NCI-H2107 treated with DMSO at 0.1 percent for 48 hours (cell line): ENCODE measurements around the gene NEDD8.

Source experiments
- DNase-seq: peaks from one replicate; lab custom pipeline; 2025; ENCODE audit not compliant: unreplicated experiment; lab: John Stamatoyannopoulos, UW

Gene NEDD8

DNA sequence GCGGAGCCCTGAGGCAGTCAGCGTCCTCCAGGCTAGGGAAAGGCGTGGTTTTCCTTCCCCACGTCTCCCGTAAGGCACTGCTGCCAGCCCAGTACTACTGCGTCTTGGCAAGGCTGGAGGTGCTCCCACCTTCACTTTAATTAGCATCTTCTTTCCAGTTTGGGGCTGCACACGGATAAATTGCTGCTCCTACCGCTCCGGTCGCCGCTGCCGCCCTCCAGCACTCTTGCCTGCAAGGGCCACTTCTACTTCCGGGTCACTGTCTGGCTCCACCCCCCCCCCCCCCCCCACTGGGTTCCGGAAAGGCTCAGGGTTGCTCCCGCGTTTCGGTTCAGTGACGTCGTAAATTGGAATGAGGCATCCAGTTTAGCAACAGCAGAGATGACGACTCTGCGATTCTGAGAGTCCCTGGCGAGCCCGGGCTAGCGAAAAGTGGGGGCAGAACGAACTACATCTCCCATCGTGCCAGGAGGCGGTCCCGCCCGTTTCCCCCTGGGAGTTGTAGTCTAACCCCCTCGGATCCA is at the start of gene NEDD8:
NEDD8 (minus strand) TSS at position 247 of the 524 bp plus-strand sequence; CDS start at position 147, 100 bp downstream.
- peak; percentile 99 for DNase-seq

DNA sequence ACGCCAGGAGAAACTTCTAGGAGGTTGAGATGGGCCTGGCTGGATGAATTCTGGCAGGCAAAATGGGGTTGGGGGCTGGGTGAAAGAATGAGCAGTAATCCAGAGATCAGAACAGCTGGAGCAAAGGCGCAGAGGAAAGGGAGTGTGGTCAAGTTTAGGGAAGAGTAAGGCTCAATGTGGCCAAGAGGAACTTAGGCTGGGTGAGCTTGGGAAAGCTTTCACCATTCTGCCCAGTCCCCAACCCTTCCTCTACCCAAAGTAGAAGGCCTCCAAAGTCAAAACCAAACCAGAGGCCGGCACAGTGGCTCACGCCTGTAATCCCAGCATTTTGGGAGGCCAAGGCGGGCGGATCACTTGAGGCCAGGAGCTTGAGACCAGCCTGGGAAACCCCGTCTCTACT is 49.5 kb upstream of the NEDD8 start:
- no peak for DNase-seq

DNA sequence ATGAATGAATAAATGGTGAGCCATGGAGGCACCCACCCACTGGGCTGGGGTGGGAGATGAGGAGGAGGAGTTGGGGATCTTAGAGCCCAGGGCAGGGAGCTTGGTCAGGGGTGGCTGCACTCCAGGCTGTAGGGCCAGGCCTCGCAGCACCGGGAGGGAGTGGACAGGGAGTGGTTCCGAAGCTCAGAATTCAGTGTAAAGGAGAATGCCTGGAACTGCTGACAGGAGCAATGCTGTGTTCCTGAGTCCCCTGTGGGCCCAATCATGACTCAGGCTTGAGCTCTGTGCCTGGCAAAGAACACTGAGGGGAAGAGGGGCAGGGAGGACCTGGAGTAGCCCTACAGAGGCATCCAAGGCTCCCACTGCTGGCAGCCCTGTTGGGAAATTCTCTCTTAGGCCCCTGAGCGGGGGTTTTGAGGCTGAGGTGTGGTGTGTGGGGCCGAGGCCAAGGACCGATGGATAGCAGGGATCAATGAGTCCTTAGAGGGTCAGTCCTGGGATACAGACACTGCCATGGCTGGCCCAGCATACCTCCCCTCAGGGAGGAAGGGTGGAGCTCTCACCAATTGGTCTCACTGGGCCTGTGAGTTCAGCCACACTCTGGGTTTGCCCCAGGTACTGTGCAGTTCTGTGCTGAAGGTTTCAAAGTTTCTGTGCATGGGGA is 48.8 kb upstream of the NEDD8 start:
- DNase-seq = no peak

DNA sequence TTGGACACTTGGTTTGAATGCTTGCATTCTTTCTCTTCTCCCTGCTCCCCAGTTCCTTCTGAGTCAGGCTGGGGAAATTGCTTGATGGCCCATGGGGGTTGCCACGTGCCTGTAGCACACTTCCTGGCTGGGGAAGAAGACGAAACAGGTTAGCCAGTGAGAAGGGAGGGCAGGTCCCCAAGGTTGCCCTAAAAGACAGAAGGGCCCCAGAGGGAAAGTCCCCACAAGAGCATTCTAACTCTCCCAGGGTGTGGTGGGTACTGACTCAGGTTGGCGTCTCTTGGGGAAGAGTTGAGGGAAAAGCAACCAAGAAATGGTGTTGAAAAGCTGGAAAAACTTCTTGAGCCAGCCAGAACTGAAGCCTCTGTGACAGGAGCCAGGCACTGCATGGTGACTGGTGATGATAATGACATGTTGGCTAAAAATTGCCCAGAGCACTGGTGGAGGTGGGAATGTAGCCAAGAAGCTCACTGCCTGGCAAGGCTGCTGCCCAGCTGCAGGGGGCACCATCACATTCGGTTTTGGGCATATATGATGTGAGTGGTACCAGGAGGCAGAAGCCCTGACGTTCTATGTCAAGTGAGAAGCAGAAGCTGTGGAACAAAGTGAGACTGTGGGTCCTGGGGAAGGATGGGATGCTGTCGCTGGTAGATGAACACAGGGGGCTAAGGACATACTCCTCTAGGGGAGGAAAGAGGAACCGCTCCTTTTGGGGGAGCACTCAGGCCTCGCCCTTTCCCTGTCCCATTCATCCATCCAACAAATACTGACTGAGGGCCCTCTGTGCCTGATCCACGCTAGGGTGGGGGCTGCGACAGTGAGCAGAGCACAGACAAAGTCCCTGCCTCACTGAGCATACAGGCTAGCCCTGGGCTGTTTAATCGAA is 47.4 kb upstream of the NEDD8 start:
- no peak for DNase-seq

DNA sequence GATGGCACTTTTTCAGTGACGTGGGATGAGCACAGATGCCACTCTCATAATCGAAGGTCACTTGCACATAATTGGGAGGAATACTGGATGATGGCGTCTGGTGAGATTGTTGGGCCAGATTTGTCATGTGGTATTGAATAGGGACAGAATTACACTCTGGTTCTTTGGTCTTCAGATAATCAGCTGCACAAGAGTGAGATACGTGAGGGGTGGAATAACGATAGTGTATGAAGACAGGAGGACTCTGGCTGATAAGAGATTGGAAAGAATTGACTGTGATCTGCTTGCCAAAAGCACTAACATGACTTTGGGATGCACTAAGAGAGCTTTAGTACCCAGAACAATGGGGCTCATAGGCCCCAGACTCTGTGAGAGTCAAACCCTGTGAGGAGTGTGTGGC is 46.3 kb upstream of the NEDD8 start:
- DNase-seq = no peak

DNA sequence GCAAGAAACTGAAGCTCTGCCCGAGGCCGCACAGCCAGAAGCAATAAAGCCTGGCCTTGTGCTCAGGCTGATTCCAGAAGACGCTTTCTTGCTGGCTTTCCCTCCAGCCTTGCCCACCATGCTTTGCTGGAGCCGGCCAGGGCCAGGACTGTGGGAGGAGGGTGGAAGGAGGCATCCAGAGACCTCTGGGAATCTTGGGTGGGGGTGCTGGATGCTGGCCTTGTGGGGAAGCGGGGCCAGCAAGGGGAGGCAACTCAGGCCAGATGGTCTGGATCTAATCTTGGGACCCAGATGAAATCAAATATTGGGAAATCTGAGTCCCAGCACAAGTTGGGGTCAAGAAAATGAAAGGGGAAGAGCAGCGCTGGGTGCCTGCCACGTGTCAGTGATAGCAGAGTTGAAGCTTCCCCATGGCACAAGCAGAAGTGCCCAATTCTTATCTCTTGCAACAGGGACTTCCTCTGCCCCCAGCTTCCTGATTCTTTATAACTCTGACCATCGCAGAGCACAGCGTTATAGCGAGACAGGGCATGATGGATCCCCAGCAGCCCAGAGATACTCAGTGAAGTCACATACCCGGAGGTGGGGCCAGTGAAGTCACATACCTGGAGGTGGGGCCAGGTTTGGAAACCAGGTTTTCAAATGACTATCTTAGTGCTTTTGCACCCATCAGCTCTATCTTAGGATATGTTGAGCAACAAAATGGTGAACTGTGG is 45.6 kb upstream of the NEDD8 start:
- DNase-seq = no peak

DNA sequence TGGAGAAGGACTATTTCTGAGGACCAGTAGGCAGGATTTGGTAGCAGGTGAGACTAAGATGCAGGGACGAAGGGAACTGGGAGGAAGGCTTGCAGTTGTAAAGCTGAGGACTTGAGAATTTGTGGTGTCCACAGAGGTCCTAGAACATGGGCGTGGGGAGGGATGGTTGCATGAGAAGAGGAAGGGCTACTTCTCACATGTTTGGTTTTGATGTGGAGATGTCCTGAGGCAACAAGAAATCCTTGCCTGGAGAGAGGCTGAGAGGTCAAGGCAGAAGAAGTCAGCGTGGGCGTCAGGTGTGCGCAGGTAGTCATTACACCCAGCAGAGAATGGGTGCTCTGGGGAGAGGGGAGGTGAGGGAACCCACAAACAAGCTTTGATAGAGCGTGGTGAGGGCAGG is 44.9 kb upstream of the NEDD8 start:
- no peak for DNase-seq

DNA sequence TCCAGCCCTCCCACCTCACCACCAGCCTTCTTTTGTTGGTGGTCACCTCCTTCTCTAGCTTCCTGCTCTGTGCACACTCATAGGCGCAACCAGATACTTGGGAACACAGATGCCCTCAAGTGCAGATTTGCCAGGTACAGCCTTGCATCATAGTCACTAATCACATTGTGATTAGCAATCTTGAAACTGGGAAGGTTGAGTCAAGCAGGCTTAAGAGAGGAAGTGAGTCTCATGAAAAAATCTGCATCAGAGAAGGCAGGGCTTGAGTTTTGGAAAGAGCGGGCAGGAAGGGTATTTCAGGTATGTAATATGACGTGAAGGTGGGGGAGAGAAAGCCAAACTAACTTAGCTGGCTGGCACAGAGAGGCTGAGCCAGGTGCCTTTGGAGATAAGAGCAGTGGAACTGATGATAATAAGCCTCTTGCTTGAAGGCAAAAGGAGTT is 42.0 kb upstream of the NEDD8 start:
- no peak for DNase-seq

DNA sequence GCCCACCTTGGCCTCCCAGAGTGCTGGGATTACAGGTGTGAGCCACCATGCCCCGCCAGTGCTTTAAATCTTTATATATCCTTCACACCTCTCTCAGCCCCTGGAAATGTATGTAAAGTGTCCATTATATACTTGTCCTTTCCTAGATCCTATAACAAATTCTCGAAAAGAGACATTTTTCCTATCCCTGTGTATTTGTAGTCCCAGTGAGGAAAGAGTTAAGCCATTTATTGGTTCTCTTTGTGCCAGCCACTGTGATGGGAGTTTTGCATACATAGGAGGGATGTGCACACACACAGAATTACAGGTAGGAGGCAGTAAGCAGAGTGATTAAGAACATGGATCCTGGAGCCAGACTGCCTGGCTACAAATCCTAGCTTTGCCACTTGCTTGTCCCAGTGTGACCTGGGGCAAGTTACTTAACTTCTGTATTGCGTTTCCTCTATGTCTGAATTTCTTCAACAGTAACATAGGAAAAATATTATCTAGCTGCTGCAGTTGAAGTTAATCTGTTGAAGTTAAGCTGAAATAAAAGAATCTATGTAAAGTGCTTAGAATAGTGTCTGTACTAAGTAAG is 41.3 kb upstream of the NEDD8 start:
- no peak for DNase-seq

DNA sequence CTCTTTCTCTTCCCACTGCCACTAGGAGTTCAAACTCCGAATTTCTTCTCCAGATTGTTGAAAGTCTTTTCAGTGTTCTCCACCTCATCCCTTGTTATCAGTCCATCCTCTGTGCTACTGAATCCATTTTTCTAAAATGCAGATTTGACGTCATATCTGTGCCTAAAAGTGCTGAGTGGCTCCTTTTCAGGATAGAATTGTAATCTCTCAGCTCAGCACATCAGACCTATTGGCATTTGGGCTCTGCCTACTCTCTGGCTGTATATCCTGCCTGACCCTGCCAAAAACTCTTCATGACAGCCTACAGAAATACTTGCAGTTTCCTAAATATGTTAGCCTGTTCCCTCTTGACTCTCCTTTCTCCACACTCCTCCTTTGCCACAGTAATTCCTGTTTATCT is 40.3 kb upstream of the NEDD8 start:
- no peak for DNase-seq

DNA sequence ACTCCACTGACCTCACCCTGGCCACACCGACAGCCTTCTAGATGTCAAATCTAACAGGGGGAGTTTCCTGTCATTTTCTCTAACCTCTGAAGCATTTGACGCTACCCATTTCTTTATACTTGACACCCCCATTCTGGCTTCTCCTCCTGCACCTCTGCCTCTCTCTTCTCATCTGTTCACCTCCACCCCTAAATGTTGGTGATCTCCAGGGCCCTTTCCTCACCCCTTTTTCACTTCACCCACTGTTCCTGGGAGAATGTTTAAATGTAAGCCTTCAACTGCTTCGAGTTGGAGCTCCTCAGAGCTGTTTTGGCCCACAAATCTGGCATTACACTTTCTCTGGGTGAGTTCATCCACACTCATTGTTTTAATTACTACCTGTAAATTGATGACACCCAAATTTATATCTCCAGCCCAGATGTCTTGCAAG is 39.7 kb upstream of the NEDD8 start:
- DNase-seq = no peak

DNA sequence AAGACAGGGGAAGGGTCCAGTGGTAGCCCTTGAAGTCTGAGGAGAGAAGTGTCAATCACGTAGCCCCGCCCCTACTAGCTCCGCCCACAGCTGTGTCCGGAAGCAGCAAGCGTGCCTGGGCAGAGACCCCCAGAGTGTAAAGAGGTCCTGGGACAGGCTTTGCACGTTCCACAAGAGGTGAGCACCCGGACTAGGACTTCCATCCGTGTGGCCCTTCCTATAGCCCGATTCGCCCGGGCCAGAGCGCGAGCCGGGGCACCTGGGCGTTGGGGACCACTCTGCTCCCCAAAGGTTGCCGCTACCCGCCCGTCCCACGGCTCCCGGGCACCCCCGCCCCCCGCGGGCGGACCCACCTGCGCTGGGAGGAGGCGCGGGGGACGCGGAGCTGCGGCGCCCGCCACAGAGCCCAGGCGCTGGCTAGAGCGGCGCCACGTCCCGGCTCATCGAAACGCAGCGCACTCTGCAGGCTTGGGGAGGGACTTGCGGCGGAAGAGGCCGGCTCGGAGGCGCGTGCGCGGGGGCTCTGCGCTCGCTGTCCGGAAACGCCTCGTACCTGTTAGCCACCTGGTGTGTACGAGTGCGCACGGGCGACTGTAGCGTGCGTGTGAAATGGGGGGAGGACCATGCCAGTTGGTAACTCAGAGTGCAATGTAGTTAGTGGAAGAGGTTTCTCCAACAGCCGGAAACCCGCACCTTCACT is 39.1 kb upstream of the NEDD8 start, which contains the start of gene RABGGTA:
RABGGTA (minus strand) TSS at position 464 of the 700 bp plus-strand sequence. CDS start 482 bp downstream, outside the sequence.
- DNase-seq = peak; percentile 93

DNA sequence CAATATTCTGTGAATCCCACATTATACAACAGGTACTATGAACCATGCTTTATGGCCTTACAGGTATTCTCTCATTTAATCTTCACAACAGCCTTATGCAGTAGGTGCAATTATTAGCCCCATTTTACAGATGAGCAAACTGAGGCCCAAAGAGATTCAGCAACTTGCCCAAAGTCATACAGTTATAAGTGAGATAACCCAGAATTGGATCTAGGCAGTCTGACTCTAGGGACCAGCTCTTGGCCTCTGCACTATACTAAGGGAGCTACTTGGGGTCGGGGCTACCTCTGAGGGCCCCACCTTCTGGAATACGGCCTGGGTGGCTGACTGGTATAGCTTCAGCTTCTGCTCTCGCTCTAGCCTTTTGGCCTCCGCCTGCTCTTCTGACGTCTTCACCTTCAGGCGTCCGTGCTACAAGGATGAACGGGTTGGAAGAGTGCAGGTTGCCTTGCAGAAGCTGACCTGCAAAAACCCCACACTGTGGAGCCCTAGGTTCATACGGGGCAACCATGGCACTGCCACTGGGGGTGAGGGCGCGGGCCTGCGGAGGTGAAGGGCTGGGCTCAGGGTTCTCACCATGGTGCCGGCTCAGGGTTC is 38.5 kb upstream of the NEDD8 start:
- no peak for DNase-seq

DNA sequence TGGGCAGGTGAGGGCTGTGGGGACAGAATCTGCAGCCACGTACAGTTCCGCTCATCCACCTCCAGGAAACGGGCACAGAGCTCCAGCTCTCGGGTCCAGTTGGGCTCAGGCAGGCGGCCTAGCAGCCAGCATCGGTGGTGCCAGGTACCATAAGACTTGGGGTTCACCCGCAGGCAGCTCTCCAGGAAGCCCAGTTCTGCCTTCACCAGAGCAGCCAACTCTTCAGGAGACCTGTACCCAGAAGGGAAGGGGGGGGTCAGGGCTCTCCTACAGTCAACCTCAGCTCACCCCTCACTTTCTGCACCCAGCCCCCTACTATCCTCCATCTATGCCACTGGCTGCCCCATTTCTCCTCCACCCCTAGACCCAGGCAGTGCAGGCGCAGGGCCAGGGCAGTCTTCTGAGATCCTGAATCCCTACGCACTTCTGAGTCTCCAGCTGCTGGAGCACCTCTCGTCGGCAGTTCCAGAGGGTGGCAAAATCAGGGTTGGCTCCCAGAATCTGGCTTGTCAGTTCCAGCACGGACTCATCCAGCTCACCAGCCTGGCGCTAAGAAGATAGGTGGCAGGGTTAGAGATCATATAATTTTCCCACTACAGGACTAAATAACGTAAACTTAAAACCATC is 37.9 kb upstream of the NEDD8 start:
- DNase-seq = no peak

DNA sequence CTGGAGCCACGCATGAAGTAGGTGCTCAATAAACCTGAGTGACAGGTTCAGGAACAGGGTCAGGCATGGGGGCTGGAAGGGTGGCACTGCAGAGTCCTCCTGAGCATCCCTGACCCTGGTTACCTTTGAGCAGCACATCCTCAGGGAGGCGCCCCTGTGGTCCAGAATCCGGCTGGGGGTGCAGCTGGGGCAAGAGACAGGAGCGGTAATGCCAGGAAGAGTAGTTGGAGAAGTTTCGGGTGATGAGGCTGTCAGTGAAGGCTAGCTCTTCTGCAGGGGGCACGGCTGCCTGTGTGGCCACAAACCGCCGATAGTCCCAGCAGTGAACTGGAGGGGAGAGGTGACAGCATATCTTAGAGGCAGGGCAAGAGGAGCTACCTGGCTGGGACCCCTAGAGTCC is 37.2 kb upstream of the NEDD8 start:
- no peak for DNase-seq

DNA sequence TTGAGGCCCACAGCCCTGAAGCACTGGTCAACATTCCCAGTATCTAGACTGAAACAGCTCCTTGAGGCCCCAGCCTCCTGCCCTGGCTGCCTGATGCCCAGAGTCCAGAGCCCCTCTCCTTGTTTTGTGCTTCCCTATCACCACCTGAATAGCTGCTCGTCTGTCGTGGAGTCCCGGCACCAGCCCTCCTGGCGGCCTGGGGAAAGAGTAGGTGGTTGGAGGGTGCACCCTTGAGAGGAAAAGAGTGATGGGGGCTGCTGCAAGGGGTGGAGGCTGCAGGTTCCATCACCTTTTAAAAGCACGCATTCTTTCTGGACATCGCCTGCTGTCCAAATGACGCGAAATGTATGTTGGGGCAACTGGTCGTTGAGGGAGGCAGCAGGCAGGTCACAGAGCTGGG is 36.1 kb upstream of the NEDD8 start:
- no peak for DNase-seq

DNA sequence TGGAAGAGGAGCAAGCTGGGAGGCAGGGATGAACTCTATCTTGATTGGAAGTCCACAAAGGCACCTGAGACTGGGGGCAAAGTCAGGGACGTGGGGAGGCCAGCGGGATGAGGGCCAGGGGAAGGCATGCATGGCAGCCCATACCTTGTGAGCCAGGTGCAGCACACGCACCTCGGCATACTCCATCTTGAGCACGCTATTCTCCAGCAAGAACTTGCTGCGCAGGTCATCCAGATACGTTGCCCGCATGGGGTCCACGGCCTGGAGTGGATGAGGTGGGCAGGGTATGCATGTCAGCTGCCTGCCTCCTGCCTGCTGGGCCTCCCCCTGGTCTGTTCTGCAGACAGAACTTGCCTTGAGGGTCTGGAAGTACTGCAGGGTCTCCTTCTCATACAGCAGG is 35.3 kb upstream of the NEDD8 start:
- no peak for DNase-seq

DNA sequence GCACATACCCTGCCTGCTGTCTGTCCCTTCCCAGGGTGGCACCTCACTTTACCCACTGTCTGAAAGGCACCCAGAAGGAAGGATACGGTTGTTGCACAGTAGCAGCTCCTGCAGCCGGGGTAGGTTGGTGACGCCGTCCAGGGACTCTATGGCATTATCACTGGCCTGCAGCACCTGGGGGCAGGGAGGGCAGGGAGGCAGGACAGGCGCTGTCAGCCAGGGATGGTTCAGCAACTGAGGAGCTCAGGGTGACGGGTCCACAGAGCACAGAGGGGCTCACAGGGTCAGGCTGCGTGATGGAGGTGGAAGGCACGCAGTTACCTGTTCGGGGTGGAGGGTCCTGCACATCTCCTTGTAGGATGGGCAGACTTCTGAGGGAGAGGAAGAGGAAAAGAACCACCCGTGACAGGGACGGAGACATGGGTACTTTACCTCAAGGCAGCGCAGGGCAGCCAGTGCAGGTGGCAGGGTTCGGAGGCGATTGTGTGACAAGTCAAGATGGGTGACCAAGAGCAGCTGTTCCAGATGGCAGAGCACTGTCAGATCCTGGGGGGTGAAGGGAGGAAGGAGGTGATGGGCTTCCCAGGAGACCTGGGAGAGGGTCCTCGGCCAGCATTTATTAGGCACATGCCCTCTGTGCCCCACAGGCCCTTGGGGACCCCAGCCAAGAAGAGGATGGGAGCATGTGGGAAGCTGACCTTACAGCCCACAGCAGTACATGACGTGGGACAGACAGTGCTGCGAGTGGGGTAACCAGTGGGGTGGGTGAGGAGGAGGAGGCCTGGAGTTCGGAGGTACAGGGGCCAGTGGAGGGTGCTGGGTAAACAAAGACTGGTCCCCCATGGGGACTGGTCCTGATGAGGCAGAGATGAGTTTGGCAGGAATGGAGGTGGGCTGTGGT is 34.4 kb upstream of the NEDD8 start:
- no peak for DNase-seq

DNA sequence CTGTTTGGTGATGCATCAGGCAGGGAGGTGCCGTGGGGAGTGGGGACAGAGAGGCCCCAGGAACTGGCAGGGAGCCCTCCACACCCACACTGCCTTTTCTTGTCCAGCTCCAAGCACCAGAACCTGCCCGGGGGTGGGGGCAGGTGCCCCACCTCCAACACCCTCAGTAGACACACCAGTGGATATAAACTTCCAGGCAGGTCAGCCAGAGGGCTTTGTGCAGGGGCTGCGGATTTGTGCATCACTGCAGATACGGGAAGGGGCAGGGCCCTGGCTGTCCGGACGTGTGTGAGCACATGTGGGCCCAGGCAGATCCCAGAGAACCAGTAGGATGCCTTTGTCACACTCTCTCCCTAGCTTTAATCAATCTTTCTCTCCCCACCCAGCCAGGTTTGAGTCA is 32.1 kb upstream of the NEDD8 start:
- no peak for DNase-seq
